NCI-H1694 (cell line): Measurements from ENCODE around the gene ZNF821.
"Not testable (repeated sequence)": the region's sequence is repeated elsewhere in the genome, so short reads cannot be mapped to it uniquely, and the experiment has no call there.

Experiments
- DNase-seq: peaks from one replicate; lab custom pipeline; 2025; lab: John Stamatoyannopoulos, UW

Gene ZNF821, protein sequence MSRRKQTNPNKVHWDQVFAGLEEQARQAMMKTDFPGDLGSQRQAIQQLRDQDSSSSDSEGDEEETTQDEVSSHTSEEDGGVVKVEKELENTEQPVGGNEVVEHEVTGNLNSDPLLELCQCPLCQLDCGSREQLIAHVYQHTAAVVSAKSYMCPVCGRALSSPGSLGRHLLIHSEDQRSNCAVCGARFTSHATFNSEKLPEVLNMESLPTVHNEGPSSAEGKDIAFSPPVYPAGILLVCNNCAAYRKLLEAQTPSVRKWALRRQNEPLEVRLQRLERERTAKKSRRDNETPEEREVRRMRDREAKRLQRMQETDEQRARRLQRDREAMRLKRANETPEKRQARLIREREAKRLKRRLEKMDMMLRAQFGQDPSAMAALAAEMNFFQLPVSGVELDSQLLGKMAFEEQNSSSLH

DNA sequence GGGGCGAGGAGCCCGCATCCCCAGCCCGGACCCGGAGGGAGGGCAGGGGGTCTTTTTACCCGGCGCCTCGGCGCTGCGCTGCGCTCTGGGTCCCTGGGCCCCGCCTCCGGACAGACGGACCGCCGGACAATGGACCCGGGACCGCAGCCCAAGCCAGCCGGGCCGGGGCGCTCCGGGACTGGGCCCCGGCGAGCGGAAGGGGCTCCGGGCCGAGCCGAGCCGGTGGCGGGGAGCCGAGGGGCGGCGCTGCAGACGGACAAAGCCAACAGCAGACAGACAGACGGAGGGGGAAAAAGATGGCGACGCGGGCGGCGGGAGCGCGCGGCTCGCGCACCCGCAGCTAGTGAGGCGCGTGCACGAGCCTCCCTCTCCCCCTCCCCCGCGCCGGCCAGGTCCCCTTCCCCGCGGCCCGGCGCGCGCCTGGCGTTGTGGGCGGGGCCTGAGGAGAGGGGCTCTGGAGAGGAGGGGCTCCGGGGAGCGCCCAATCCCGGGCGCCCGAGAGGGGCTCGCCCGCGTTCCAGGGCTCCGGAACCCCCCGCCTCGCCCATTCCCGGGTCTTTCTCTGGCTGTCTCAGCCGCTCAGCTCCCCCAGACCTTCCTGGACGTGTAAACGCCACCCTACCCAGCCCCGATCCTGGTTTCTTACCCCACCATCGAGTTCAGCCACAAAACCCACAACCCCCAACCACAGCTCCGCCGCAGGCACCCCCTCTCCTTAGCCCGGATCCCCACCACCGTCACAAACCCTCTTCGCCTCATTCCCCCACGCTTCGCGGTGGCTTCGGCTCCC is at the start of gene ZNF821:
TSS of gene ZNF821 (minus strand) at position 334 of the 790 bp plus-strand sequence. CDS start 4,236 bp downstream, outside the sequence.
- peak; percentile 55 for DNase-seq

DNA sequence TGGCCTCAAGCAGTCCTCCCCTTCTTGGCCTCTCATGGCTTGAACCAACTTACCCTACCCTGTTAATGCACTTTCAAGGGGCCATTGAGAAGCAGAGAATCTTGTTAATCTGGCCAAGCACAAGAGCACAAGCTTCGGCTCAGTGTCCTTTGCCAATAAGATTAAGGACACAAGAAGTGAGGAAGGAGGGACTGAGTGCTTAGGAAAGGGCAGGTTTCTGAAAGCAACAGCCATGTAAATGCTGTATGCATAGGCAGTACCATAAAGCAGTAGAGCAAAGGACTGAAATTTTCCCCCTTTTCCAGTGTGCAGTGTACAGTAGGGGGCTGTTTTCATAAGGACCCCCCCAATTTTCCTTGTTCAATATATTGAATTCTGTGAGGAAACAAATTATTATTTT is 49.0 kb upstream of the ZNF821 start:
- no peak for DNase-seq

DNA sequence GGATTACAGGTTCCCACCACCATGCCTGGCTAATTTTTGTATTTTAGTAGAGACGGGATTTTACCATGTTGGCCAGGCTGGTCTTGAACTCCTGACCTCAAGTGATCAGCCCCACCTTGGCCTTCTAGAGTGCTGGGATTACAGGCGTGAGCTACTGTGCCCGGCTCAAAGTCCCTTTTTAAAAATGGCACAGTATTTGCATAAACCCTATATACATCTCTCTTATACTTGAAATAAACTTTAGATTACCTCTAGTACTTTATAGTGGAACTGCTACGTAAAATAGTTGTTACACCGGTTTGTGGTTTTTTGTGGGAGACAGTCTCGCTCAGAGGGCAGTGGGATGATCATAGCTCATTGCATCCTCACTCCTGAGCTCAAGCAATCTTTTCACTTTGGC is 47.6 kb upstream of the ZNF821 start:
- DNase-seq: no peak

DNA sequence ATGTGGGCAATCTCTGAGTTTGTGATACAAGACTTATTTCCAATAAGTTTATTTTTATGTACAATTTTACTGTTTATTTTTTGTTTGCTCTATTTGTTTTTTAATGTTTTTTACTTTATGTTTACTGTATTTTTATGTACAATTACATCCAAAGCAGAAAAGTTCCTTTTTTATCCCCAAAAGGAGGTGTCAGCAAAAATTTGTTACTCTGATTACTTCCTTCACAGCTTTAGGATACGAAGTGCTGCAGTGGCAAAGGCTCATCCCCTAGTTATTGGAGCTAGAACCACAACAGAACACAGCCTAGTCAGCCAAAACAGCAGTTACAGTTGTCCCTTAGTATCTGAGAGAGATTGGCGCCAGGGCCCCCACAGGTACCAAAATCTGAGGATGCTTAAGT is 47.0 kb upstream of the ZNF821 start:
- DNase-seq: no peak

DNA sequence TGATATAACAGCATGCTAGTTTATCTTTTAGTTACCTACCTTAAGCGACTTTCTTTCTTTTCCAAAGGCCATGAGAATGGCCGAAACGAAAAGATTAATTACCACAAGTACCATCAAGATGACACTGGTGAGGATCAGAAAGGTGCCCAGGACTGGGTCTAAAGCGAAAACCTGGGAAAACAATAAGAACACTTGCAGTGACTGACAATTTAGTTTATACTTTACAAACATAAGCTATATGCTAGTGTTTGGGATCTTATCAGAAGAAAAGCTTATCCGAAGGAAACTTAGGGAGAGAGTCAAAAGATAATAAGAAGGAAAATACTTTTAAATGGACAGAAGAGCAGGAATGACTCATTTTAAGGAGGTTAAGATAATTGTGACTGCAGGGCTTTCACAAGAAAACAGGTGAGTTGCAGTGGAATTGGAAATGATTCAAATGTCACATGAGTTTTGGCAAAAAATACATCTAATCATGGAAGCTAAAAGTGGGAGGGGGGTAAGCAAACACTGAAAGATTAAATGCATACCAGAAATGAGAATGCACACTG is 46.1 kb upstream of the ZNF821 start:
- no peak for DNase-seq

DNA sequence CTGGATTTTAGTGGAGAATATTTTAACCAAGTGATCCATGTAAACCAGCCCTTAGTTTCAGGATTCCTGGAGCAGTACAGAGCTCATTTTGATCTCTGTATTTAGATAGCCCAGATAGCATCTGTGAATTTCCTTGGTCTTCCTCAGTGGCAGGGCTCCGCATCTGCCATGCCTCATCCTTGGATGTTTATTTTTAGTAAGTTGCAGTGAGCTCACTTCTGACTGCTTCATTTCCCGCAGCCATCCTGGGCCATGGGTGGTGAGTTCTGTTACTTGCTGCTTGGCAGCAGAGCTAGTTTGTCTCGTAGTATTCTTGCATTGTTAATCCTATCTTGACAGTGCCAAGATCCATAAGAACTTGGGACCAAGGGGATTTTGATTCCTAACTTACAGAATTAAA is 45.1 kb upstream of the ZNF821 start:
- no peak for DNase-seq

DNA sequence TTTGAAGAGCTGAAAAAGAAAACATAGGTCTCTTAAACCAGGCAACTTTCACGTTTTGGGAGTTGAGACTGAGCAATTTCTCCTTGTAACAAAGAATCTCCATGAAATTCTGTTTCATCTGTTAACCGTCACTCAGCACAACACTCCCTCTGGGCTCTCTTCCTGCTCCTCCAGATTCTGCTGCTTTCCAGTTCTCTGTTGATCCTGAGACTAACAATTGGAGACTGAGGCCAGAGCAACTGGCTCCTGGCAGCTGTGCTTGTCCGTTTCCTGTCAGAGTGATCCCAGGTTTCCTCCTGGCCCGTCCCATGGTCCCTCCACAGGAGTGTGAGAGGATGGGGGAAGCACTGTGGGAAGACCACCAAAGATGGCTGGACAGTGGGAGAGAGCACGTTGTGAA is 43.8 kb upstream of the ZNF821 start:
- no peak for DNase-seq

DNA sequence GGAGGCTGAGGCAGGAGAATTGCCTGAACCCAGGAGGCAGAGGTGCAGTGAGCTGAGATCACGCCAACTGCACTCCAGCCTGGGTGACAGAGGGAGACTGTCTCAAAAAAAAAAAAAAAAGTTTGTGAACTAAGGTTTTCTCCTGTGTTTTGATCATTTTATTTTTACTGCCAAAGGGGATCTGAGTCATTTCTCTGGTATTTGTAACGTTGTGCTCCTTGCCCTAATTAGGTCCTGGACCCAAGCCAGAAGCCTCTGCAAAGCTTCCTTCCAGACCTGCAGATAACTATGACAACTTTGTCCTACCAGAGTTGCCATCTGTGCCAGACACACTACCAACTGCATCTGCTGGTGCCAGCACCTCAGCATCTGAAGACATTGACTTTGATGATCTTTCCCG is 43.4 kb upstream of the ZNF821 start:
- no peak for DNase-seq

DNA sequence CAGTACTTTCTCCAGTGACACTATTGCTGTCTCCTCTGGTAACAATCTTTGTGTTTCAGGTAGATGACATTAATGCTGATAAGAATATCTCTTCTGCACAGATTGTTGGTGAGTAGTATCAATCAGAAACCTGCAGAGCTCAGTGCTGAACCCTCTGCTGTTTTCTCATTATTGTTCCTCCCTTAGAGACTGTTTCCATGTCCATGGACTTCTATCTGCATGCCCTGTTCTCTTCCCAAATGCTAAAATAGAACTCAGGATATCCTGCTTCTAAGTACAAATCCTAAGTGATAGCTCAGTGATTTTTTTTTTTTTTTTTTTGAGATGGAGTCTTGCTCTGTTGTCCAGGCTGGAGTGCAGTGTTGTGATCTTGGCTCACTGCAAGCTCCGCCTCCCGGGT is 40.7 kb upstream of the ZNF821 start:
- DNase-seq: no peak

DNA sequence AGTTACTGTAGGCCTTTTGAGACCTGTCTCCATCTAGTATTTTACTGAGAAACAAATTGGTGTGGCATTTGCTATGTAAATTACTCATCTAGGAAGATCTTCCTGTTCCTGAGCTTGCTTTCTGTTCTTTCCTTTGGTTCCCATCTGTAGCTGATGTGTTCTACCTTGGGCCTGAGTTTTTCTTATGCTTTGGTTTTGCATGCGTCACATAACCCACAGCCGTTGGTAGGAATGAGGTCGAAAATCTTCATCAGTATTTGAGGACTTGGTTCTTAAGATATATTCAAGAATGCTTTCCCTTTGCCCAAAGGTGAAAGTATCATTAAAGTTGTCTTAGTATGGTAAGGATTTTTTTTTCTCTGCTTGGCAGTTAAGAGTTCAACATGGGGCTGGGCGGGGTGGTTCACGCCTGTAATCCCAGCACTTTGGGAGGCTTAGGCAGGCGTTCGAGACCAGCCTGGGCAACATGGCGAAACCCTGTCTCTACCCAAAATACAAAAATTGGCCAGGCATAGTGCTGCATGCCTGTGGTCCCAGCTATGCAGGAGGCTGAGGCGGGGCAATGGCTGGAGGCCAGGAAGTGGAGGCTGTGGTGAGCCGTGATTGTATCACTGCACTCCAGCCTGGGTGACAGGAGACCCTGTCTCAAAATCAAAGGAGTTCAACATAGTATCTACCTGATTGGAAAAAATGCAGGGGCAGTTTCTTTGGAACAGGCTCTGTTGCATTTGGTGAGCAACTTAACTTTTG is 40.1 kb upstream of the ZNF821 start:
- DNase-seq: no peak

DNA sequence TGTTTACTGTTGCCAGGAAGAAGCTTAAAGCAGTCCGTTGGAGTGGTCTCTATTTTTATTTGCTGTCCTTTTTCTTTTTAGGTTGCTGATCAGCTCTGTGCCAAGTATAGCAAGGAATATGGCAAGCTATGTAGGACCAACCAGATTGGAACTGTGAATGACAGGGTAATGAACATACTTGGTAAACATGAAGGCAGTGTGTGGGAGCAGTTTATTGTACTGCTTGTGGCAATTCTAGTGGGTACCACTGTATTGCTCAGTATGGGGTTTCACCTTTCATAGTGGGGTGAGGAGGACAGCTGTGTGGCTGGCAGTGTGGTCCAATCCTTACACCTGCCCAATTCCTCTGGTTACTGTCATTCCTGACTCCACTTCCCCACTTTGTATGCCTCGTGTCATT is 36.7 kb upstream of the ZNF821 start:
- DNase-seq: no peak

DNA sequence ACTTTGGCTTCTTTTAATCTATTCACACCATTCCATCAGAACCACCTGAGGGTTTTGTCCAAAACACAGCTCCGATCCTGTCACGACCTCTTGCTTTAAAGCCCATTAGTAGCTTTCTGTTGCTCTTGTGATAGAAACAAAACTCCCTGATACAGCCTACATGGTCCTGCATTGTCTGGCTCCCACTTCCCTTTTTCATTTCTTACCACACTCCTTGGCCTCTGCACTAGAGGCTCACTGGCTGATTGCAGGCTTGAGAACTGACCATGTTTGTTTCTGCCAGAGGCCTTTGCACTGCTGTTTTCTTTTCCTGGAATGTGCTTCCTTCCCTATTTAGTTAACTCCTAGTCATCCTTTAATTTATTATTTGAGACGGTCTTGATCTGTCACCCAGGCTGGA is 35.1 kb upstream of the ZNF821 start:
- no peak for DNase-seq

DNA sequence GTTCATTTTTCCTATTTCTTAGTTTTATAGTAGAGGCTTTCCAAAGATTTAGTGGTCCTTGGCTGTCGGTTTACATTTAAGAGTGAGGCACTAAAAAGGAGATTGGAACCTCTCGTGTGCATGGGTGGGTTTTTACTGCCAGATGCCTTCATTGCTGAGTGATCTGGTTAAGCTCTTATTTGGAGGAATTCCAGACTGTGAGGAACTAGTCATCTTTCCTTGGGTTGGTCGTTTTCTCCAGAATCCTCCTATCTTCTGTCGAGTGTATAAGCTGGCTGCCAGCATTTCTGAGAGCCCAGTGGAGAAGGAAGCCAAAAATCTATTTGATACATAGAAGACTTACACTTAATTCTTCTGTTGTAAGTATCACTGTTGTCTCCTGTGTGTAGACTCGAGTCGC is 33.9 kb upstream of the ZNF821 start:
- no peak for DNase-seq

DNA sequence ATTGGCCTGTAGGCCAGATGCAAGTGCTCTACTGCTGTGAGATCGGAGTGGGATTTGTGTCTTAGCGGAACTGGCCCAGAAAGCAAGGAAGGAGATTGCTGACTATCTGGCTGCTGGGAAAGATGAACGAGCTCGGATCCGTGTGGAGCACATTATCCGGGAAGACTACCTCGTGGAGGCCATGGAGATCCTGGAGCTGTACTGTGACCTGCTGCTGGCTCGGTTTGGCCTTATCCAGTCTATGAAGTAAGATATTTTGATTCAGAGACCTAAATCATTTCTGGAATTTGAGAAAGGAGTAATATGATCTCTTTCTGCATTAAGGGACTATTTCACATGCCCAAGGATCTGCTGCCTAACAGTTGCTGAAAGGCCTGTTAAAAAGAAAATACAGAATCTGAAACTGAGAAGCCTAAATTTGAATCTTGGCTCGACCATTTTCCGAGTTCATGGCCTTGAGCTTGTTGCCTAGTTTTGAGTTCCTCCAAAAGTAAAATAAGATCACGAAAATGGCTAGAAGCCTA is 32.5 kb upstream of the ZNF821 start:
- no peak for DNase-seq

DNA sequence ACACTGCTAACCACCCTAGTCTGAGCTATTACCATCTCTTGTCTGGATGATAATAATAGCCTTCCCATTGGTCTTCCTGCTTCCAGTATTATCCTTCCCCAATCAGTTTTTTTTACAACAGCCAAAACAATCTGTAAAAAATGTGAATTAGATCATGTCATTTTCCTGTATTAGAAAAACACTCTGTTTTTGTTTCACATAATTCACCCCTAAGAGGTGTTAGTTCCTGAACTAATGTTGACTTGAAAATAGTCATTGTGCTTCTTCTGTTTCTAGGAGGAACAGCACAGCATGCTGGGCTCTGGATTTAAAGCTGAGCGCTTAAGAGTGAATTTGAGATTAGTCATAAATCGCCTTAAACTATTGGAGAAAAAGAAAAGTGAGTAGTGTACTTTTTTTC is 31.4 kb upstream of the ZNF821 start:
- no peak for DNase-seq

DNA sequence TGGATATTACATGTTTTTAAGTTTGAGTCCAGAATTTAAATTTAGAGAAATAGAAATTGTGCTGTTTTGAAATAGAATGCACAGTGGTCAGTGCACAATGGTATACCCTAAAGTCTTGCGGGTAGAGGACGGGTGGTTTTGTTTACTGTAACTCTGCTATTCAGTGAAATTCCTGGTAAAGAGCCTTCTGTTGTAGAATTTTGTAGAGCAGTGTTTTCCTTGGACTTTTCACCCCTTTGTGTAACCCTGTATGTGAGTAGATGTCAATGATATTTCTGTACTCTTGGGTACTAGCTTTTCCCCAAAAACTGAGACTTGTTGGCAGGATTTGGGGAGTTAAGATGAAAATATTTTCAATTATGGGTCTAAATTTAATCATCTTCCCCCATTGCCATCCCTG is 30.8 kb upstream of the ZNF821 start:
- no peak for DNase-seq

DNA sequence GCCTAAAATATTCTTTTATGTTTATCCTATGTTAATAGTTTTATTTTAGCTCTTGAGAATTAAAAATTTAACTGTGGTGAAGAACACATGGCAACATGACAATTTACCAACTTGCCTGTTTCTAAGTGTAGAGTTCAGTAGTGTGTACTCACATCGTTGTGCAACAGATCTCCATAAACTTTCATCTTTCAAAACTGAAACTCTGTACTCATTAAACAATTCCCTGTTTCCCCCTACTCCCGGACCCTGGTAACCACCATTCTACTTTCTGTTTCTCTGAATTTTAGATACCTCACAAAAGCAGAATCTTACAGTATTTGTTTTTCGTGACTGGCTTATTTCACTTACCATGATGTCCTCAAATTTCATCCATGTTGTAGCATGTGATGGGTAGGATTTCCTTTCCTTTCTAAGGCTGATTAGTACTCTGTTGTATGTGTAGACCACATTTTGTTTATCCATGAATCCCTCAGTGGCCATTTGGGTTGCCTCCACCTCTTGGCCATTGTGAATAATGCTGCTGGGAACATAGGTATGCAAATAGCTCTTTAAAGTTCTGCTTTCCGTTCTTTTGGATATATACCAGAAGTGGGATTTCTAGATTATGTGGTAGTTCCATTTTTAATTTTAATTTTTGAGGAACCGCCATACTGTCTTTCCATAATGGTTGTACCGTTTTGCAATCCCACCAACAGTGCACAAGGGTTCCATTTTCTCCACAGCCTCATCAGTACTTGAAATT is 28.7 kb upstream of the ZNF821 start:
- DNase-seq: no peak

DNA sequence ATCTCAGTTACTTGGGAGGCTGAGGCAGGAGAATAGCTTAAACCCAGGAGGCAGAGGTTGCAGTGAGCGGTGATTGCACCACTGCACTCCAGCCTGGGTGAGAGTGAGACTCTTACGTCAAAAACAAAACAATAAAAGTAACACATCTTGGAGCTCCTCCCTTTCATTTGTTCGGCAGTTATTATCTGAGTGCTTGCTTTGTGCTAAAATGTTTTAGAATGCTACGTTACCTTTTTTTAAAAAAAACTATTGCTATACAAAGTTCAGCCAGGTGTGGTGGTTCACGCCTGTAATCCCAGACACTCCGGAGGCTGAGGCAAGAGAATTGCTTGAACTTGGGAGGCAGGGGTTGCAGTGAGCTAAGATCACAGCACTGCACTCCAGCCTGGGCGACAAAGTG is 27.1 kb upstream of the ZNF821 start:
- DNase-seq: no peak

DNA sequence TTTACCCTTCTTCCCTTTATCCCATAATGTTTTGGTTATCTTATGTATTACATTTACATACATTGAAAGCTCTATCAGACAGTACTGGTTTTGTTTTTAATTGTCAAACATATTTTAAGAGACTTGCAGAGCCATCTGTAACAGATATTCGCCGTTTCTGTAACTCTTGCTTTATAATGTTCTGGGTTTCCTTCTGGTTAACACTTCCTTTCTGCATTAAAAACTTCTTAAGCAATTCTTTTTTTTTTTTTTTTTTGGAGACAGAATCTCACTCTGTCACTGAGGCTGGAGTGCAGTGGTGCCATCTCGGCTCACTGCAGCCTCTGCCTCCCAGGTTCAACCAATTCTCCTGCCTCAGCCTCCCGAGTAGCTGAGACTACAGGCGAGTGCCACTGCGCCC is 21.8 kb upstream of the ZNF821 start:
- DNase-seq: not testable (repeated sequence)

DNA sequence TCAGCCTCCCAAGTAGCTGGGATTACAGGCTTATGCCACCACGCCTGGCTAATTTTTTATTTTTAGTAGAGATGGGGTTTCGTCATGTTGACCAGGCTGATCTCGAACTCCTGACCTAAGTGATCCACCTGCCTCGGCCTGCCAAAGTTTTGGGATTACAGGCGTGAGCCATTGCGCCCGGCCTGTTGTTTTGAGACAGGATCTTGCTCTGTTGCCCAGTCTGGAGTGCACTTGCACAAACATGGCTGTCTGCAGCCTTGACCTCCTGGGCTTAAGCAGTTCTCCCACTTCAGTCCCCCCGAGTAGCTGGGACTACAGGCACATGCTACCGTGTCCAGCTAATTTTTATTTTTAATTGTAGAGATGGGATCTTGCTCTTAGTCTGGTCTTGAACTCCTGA is 20.3 kb upstream of the ZNF821 start:
- DNase-seq: no peak

DNA sequence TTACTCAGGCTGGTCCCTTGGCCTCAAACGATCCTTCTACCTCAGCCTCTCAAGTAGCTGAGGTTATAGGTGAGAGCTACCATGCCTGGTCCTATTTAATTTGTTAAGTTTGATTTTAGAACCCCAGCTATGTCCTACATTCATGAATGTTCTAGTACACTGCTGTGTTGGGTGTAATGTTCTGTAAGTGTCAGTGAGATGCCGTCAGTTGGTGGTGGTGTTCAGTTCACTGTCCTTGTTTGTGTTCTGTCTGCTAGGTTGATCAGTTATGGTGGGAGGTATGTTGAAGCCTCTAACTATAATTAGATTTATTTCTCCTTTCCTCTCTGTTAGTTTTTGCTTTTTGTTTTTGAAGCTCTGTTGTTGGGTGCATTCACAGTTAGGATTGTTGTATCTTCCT is 19.6 kb upstream of the ZNF821 start:
- no peak for DNase-seq
